H9 (cell line): ENCODE measurements around the gene TENM4. TPM values are rescaled to one million over a fixed set of nuclear protein-coding genes. Genes with fewer than 3 reads are reported as not detected.

Experiments used
- DNase-seq: peaks from one replicate; pipeline ENCODE4 v3.0.0-alpha.2; 2017
- H2AFZ ChIP-seq: one replicate; pipeline ENCODE4 v1.6.1; 2013; ENCODE audit warnings: mild to moderate bottlenecking, low read length, control low read depth, moderate library complexity
- H2AK5ac ChIP-seq: 2 replicates; pipeline ENCODE4 v1.6.1; 2013; ENCODE audit warnings: low read length, control low read depth, mixed read lengths; ENCODE audit not compliant: insufficient read length
- H2BK120ac ChIP-seq: one replicate; pipeline ENCODE4 v1.6.1; 2013; ENCODE audit warnings: low read depth, mild to moderate bottlenecking, low read length, control low read depth, inconsistent platforms; ENCODE audit not compliant: poor library complexity, severe bottlenecking
- H2BK12ac ChIP-seq: 2 replicates; pipeline ENCODE4 v1.6.1; 2013; ENCODE audit warnings: low read length, control low read depth, mixed read lengths, low read depth; ENCODE audit not compliant: insufficient read length
- H2BK15ac ChIP-seq: 2 replicates; pipeline ENCODE4 v1.6.1; 2013; ENCODE audit warnings: low read depth, low read length, control low read depth
- H2BK20ac ChIP-seq: one replicate; pipeline ENCODE4 v1.6.1; 2013; ENCODE audit warnings: low read depth, mild to moderate bottlenecking, low read length, control low read depth, inconsistent platforms; ENCODE audit not compliant: poor library complexity, severe bottlenecking
- H2BK5ac ChIP-seq: 2 replicates; pipeline ENCODE4 v1.6.1; 2013; ENCODE audit warnings: low read length, control low read depth, mixed read lengths; ENCODE audit not compliant: insufficient read length
- H3K14ac ChIP-seq: 2 replicates; pipeline ENCODE4 v1.6.1; 2013; ENCODE audit warnings: low read length, control low read depth; ENCODE audit not compliant: insufficient read depth
- H3K18ac ChIP-seq: 2 replicates; pipeline ENCODE4 v1.6.1; 2013; ENCODE audit warnings: low read depth, mild to moderate bottlenecking, mixed read lengths, low read length, control low read depth; ENCODE audit not compliant: insufficient read length
- H3K23ac ChIP-seq: 2 replicates; pipeline ENCODE4 v1.6.1; 2013; ENCODE audit warnings: low read length, control low read depth, mixed read lengths, low read depth; ENCODE audit not compliant: insufficient read length
- H3K23me2 ChIP-seq: 2 replicates; pipeline ENCODE4 v1.6.1; 2013; ENCODE audit warnings: low read depth, mild to moderate bottlenecking, mixed read lengths, low read length, control low read depth; ENCODE audit not compliant: insufficient read length, poor library complexity, severe bottlenecking
- H3K27ac ChIP-seq: 2 replicates; pipeline ENCODE4 v1.5.1; 2013; ENCODE audit warnings: low read length, control low read depth, mixed read lengths, low read depth; ENCODE audit not compliant: insufficient read length
- H3K27me3 ChIP-seq: 2 replicates; pipeline ENCODE4 v1.6.1; 2013; ENCODE audit warnings: low read length, control low read depth, inconsistent platforms; ENCODE audit not compliant: insufficient read depth
- H3K4ac ChIP-seq: 2 replicates; pipeline ENCODE4 v1.6.1; 2013; ENCODE audit warnings: low read depth, mild to moderate bottlenecking, control low read depth, inconsistent platforms, low read length, moderate library complexity
- H3K4me1 ChIP-seq: 2 replicates; pipeline ENCODE4 v1.6.1; 2013; ENCODE audit warnings: low read length, control low read depth, inconsistent platforms; ENCODE audit not compliant: insufficient read depth
- H3K4me2 ChIP-seq: 2 replicates; pipeline ENCODE4 v1.6.1; 2013; ENCODE audit warnings: low read length, control low read depth, mixed read lengths; ENCODE audit not compliant: insufficient read length, insufficient read depth
- H3K56ac ChIP-seq: 2 replicates; pipeline ENCODE4 v1.6.1; 2013; ENCODE audit warnings: low read depth, mild to moderate bottlenecking, mixed read lengths, low read length, control low read depth; ENCODE audit not compliant: insufficient read length
- H3K79me1 ChIP-seq: 2 replicates; pipeline ENCODE4 v1.6.1; 2013; ENCODE audit warnings: low read depth, mild to moderate bottlenecking, moderate library complexity, low read length, control low read depth, inconsistent platforms; ENCODE audit not compliant: insufficient read depth, poor library complexity, severe bottlenecking
- H3K79me2 ChIP-seq: 2 replicates; pipeline ENCODE4 v1.6.1; 2013; ENCODE audit warnings: low read length, control low read depth, inconsistent platforms; ENCODE audit not compliant: insufficient read depth
- H3K9ac ChIP-seq: 2 replicates; pipeline ENCODE4 v1.6.1; 2013; ENCODE audit warnings: low read length, control low read depth, mixed read lengths; ENCODE audit not compliant: insufficient read length; ENCODE audit errors: extremely low read depth
- H3K9me3 ChIP-seq: one replicate; pipeline ENCODE4 v1.6.1; 2013; ENCODE audit warnings: low read depth, low read length, inconsistent platforms; ENCODE audit not compliant: control insufficient read depth
- H3T11ph ChIP-seq: one replicate; pipeline ENCODE4 v1.6.1; 2013; ENCODE audit warnings: mild to moderate bottlenecking, low read length, control low read depth, inconsistent platforms
- H4K20me1 ChIP-seq: one replicate; pipeline ENCODE4 v1.6.1; 2013; ENCODE audit not compliant: control insufficient read depth, insufficient read length, insufficient read depth
- H4K5ac ChIP-seq: 2 replicates; pipeline ENCODE4 v1.6.1; 2013; ENCODE audit warnings: low read depth, mild to moderate bottlenecking, mixed read lengths, low read length, control low read depth; ENCODE audit not compliant: insufficient read length
- H4K8ac ChIP-seq: replicated peaks from 2 replicates; pipeline ENCODE4 v1.6.1; 2013; ENCODE audit warnings: low read length, control low read depth, mixed read lengths, low read depth; ENCODE audit not compliant: insufficient read length
- H4K91ac ChIP-seq: 2 replicates; pipeline ENCODE4 v1.6.1; 2013; ENCODE audit warnings: low read depth, mild to moderate bottlenecking, moderate library complexity, mixed read lengths, low read length, control low read depth; ENCODE audit not compliant: insufficient read length
- H3K27ac Mint-ChIP-seq, 3 experiments: 2 replicates in 2 of 3; 3 replicates in 1 of 3; pipeline ENCODE4 v1.8.0; 2020 to 2021; ENCODE audit warnings: mixed read lengths in 3 of 3, mild to moderate bottlenecking in 1 of 3, moderate library complexity in 1 of 3
- H3K27me3 Mint-ChIP-seq: 2 replicates; pipeline ENCODE4 v1.8.0; 2021; ENCODE audit warnings: low read depth, mild to moderate bottlenecking, moderate library complexity, mixed read lengths
- H3K36me3 Mint-ChIP-seq, 3 experiments: 2 replicates in 2 of 3; 3 replicates in 1 of 3; pipeline ENCODE4 v1.8.0; 2020 to 2021; ENCODE audit warnings: low read depth in 3 of 3, mixed read lengths in 3 of 3; ENCODE audit not compliant: insufficient read depth in 1 of 3
- H3K4me1 Mint-ChIP-seq, 2 experiments: 2 replicates each; pipeline ENCODE4 v1.8.0; 2020; ENCODE audit warnings: mixed read lengths in 2 of 2
- H3K4me3 Mint-ChIP-seq, 2 experiments: 2 replicates in 1 of 2; 3 replicates in 1 of 2; pipeline ENCODE4 v1.8.0; 2020 to 2021; ENCODE audit warnings: mild to moderate bottlenecking in 2 of 2, mixed read lengths in 2 of 2, moderate library complexity in 1 of 2
- H3K9me3 Mint-ChIP-seq, 2 experiments: 2 replicates in 1 of 2; 3 replicates in 1 of 2; pipeline ENCODE4 v1.8.0; 2020; ENCODE audit warnings: mild to moderate bottlenecking in 2 of 2, mixed read lengths in 2 of 2, moderate library complexity in 1 of 2
- CTCF ChIP-seq: fragments of 200-600 bp; sonication (generic); conservative IDR thresholded peaks from 3 replicates; pipeline ENCODE4 v1.8.0; 2021; ENCODE audit warnings: antibody characterized with exemption, mild to moderate bottlenecking
- WGBS: extraction: QIAGEN DNeasy Blood & Tissue Kit; methylation state at CpG from one replicate; pipeline ENCODE4 v1.1.7; 2013; ENCODE audit warnings: missing lambda C conversion rate, low lambda C conversion rate, mixed read lengths; ENCODE audit not compliant: insufficient read length; ENCODE audit errors: extremely low coverage; 5-methylcytosine and 5-hydroxymethylcytosine counted together
- total RNA-seq: library from RNA; stranded (reverse); gene quantifications from 2 replicates; pipeline ENCODE4 v1.2.1, GENCODE V29; 2021

The TENM4 gene
- total RNA-seq, 1 experiment from 2014 or later, result 4.6 TPM

- Histone ChIP-seq H3K18ac (no peak overlapping the region), H2AK5ac (no peak overlapping the region), H2AFZ (no peak overlapping the region), H4K8ac (no peak overlapping the region), H3K79me2 (no peaks in the 10 kb centered on the region), H4K5ac (no peak overlapping the region), H3K27ac (no peak overlapping the region), H2BK5ac (no peak overlapping the region), H3K23me2 (no peaks in the 10 kb centered on the region), H3K23ac (no peak overlapping the region), H3K4me1 (peaks cover 5% of the 10 kb centered on the region), H2BK12ac (no peak overlapping the region), H3K79me1 (no peaks in the 10 kb centered on the region), H3K27me3 (no peaks in the 10 kb centered on the region), H3K14ac (no peak overlapping the region), H2BK20ac (no peak overlapping the region), H4K91ac (no peak overlapping the region), H3K56ac (no peak overlapping the region), H3T11ph (no peak overlapping the region), H4K20me1 (no peaks in the 10 kb centered on the region), H3K9me3 (peaks cover 6% of the 10 kb centered on the region), H3K4ac (no peak overlapping the region), H2BK15ac (no peak overlapping the region), H2BK120ac (no peak overlapping the region), H3K4me2 (no peak overlapping the region), H3K9ac (no peak overlapping the region)
- peaks cover 3 to 14% (median 4%) of the 10 kb centered on the region in 3 experiments for H3K36me3 Mint-ChIP-seq
- TF ChIP-seq CTCF, result no peak
- no peak overlapping the region for H3K27ac Mint-ChIP-seq
- peaks cover 15 to 27% of the 10 kb centered on the region in 2 experiments for H3K4me1 Mint-ChIP-seq
- no CpG with 5 or more reads among the region's 4 CpGs for WGBS
- no peak for DNase-seq
- H3K9me3 Mint-ChIP-seq, result peaks cover 8 to 11% of the 10 kb centered on the region in 2 experiments
- H3K27me3 Mint-ChIP-seq, result peaks cover 5% of the 10 kb centered on the region; the same call in 1 of the 2 replicates
- H3K4me3 Mint-ChIP-seq, result no peak overlapping the region
These were observed 40.0 kb upstream of the TENM4 start for GRCh38 chr11:79480864-79481263.
